ENCODE results near the gene NDN.

Gene NDN

DNA sequence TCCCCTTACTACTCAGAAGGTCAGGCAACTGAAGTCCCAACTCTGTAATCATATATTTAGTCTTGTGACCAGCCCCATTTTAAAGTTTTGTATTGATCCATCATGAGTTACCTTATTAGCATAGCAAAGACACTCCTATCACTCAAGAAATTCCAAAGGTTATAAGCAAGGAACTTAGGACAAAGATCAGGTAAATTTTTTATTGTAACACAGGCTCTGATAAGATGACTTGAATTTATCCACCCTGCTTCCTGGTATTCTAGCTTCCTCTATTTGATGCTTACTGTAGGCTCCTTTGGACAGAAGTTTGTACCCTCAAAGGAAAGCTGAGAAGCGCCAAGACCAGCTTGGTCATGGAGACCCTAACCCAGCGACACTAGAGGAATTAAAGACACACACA is 8.2 kb upstream of the NDN start:
- H2BK120ac ChIP-seq (ENCODE audit: low read depth, low read length) = no peak overlapping the region
- H4K5ac ChIP-seq (ENCODE audit: low read length) = no peak overlapping the region
- no CpG with 5 or more reads among the region's 2 CpGs for whole genome bisulfite sequencing (ENCODE audit: extremely low coverage, insufficient coverage, low lambda C conversion rate)
- H3K27ac ChIP-seq (ENCODE audit: low read depth, low read length) = no peak overlapping the region
- no peak overlapping the region for H2AK5ac ChIP-seq (ENCODE audit: low read length)
- no peaks in the 10 kb centered on the region for H3K36me3 ChIP-seq (ENCODE audit: control insufficient read depth, insufficient read depth, low read length)
- no peak overlapping the region for H2BK5ac ChIP-seq (ENCODE audit: low read length)
- H3K4me2 ChIP-seq (ENCODE audit: low read length) = no peak overlapping the region
- H3K56ac ChIP-seq (ENCODE audit: low read length) = no peak overlapping the region
- no peaks in the 10 kb centered on the region for H3K79me1 ChIP-seq (ENCODE audit: low read length)
- H3K4me1 ChIP-seq (ENCODE audit: control insufficient read depth, low read depth, low read length) = no peaks in the 10 kb centered on the region
- H3K4ac ChIP-seq (ENCODE audit: low read depth, low read length) = no peak overlapping the region
- no peak overlapping the region for H4K8ac ChIP-seq (ENCODE audit: low read depth, low read length)
- H3K27me3 ChIP-seq (ENCODE audit: insufficient read depth, low read length, poor library complexity) = no peaks in the 10 kb centered on the region
- no peak overlapping the region for H3K23ac ChIP-seq (ENCODE audit: low read length)
- no peak for DNase-seq
- no peak overlapping the region for H3K4me3 ChIP-seq (ENCODE audit: low read length)
- no peak overlapping the region for H3K18ac ChIP-seq (ENCODE audit: low read length)
- H3K79me2 ChIP-seq (ENCODE audit: control insufficient read depth, insufficient read depth, low read length) = no peaks in the 10 kb centered on the region
- no peak overlapping the region for H2BK15ac ChIP-seq (replicated peaks; ENCODE audit: low read depth)
- H3K9ac ChIP-seq (ENCODE audit: low read length) = no peak overlapping the region

DNA sequence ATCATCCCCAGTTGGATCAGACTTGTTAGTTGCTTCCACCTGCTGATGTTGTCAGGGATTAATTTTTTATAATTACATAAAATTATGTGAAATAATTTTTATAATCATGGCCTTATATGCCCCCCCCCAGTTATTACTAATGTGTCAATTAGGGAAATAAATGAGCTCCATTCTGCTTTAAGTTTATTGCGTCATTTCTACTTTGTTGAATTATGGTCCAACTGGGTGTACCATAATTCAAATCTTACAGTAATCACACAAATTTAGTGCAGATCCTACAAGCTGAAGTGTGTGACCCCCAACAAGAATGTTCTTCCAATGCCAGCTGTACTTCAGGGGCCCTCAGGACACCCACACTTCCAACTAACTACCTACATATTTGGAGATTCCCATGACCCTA is 7.5 kb upstream of the NDN start:
- H2AK5ac ChIP-seq (ENCODE audit: low read length) = no peak overlapping the region
- no peaks in the 10 kb centered on the region for H3K36me3 ChIP-seq (ENCODE audit: control insufficient read depth, insufficient read depth, low read length)
- H4K8ac ChIP-seq (ENCODE audit: low read depth, low read length) = no peak overlapping the region
- no peak overlapping the region for H3K18ac ChIP-seq (ENCODE audit: low read length)
- no CpG with 5 or more reads among the region's 1 CpG for WGBS (ENCODE audit: extremely low coverage, insufficient coverage, low lambda C conversion rate)
- H2BK15ac ChIP-seq (replicated peaks; ENCODE audit: low read depth) = no peak overlapping the region
- H2BK5ac ChIP-seq (ENCODE audit: low read length) = no peak overlapping the region
- no peaks in the 10 kb centered on the region for H3K27me3 ChIP-seq (ENCODE audit: insufficient read depth, low read length, poor library complexity)
- H3K4me2 ChIP-seq (ENCODE audit: low read length) = no peak overlapping the region
- no peak overlapping the region for H3K9ac ChIP-seq (ENCODE audit: low read length)
- H3K4ac ChIP-seq (ENCODE audit: low read depth, low read length) = no peak overlapping the region
- H3K56ac ChIP-seq (ENCODE audit: low read length) = no peak overlapping the region
- no peaks in the 10 kb centered on the region for H3K79me1 ChIP-seq (ENCODE audit: low read length)
- H3K23ac ChIP-seq (ENCODE audit: low read length) = no peak overlapping the region
- no peak overlapping the region for H3K27ac ChIP-seq (ENCODE audit: low read depth, low read length)
- no peak overlapping the region for H3K4me3 ChIP-seq (ENCODE audit: low read length)
- H3K79me2 ChIP-seq (ENCODE audit: control insufficient read depth, insufficient read depth, low read length) = no peaks in the 10 kb centered on the region
- no peak for DNase-seq
- H4K5ac ChIP-seq (ENCODE audit: low read length) = no peak overlapping the region
- no peak overlapping the region for H2BK120ac ChIP-seq (ENCODE audit: low read depth, low read length)
- H3K4me1 ChIP-seq (ENCODE audit: control insufficient read depth, low read depth, low read length) = no peaks in the 10 kb centered on the region

DNA sequence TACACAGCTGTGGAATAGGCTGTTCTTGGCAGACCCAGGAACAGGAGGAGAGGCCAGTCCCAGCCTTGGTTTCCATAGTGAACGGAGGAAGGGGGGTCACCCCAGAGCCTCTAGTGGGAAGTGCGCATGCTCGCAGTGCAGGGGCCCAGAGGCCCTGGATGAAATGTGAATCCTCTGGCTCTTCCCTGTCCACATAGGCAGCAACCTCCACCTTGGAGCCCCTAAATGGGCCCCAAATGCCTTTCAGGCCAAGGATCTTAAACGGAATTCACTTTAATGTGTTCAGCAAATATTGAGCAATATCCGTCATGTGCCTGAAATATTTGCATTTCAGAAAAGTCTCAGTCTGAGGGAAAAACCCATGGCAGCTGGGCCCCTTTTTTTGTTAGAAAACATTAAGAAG is 3.3 kb upstream of the NDN start:
- no peaks in the 10 kb centered on the region for H3K4me1 ChIP-seq (ENCODE audit: control insufficient read depth, low read depth, low read length)
- H3K56ac ChIP-seq (ENCODE audit: low read length) = no peak overlapping the region
- H3K27me3 ChIP-seq (ENCODE audit: insufficient read depth, low read length, poor library complexity) = no peaks in the 10 kb centered on the region
- no peak overlapping the region for H3K18ac ChIP-seq (ENCODE audit: low read length)
- H4K8ac ChIP-seq (ENCODE audit: low read depth, low read length) = no peak overlapping the region
- no peaks in the 10 kb centered on the region for H3K79me1 ChIP-seq (ENCODE audit: low read length)
- no peak overlapping the region for H2AK5ac ChIP-seq (ENCODE audit: low read length)
- peak; percentile 35 for DNase-seq
- no peaks in the 10 kb centered on the region for H3K36me3 ChIP-seq (ENCODE audit: control insufficient read depth, insufficient read depth, low read length)
- H3K79me2 ChIP-seq (ENCODE audit: control insufficient read depth, insufficient read depth, low read length) = no peaks in the 10 kb centered on the region
- no peak overlapping the region for H2BK5ac ChIP-seq (ENCODE audit: low read length)
- H3K23ac ChIP-seq (ENCODE audit: low read length) = no peak overlapping the region
- H3K4me2 ChIP-seq (ENCODE audit: low read length) = no peak overlapping the region
- H3K27ac ChIP-seq (ENCODE audit: low read depth, low read length) = no peak overlapping the region
- no CpG with 5 or more reads among the region's 5 CpGs for WGBS (ENCODE audit: extremely low coverage, insufficient coverage, low lambda C conversion rate)
- no peak overlapping the region for H4K5ac ChIP-seq (ENCODE audit: low read length)
- no peak overlapping the region for H2BK15ac ChIP-seq (replicated peaks; ENCODE audit: low read depth)
- no peak overlapping the region for H3K4ac ChIP-seq (ENCODE audit: low read depth, low read length)
- H2BK120ac ChIP-seq (ENCODE audit: low read depth, low read length) = no peak overlapping the region
- no peak overlapping the region for H3K4me3 ChIP-seq (ENCODE audit: low read length)
- H3K9ac ChIP-seq (ENCODE audit: low read length) = no peak overlapping the region

DNA sequence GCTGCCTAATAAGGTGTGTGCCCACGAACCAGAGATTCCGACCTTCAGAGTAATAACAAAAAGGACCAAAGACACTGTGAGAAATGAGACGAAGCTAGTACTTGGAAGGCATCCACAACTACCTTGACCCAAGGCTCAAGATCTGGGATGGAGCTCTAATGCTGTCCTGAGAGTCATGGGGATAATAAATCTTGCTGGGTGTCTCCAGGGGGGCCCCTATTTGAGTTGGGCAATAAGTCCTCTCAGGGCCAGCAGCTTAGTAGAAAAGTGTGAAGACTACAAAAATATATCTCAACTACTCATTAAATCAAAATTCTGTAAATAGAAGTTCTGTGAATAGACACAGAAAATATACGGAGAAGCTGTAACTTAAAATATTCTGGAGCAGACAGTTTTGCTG is 2.9 kb upstream of the NDN start:
- Histone ChIP-seq H3K18ac (ENCODE audit: low read length) (no peak overlapping the region), H2AK5ac (ENCODE audit: low read length) (no peak overlapping the region), H4K8ac (ENCODE audit: low read depth, low read length) (no peak overlapping the region), H3K27ac (ENCODE audit: low read depth, low read length) (no peak overlapping the region), H2BK120ac (ENCODE audit: low read depth, low read length) (no peak overlapping the region), H2BK5ac (ENCODE audit: low read length) (no peak overlapping the region), H3K79me1 (ENCODE audit: low read length) (no peaks in the 10 kb centered on the region), H3K4ac (ENCODE audit: low read depth, low read length) (no peak overlapping the region), H3K36me3 (ENCODE audit: control insufficient read depth, insufficient read depth, low read length) (no peaks in the 10 kb centered on the region), H3K9ac (ENCODE audit: low read length) (no peak overlapping the region), H3K27me3 (ENCODE audit: insufficient read depth, low read length, poor library complexity) (no peaks in the 10 kb centered on the region), H3K4me2 (ENCODE audit: low read length) (no peak overlapping the region), H3K4me1 (ENCODE audit: control insufficient read depth, low read depth, low read length) (no peaks in the 10 kb centered on the region), H4K5ac (ENCODE audit: low read length) (no peak overlapping the region), H3K79me2 (ENCODE audit: control insufficient read depth, insufficient read depth, low read length) (no peaks in the 10 kb centered on the region), H3K4me3 (ENCODE audit: low read length) (no peak overlapping the region), H2BK15ac (replicated peaks; ENCODE audit: low read depth) (no peak overlapping the region), H3K23ac (ENCODE audit: low read length) (no peak overlapping the region), H3K56ac (ENCODE audit: low read length) (no peak overlapping the region)
- no CpG with 5 or more reads among the region's 4 CpGs for WGBS (ENCODE audit: extremely low coverage, insufficient coverage, low lambda C conversion rate)
- DNase-seq = no peak

DNA sequence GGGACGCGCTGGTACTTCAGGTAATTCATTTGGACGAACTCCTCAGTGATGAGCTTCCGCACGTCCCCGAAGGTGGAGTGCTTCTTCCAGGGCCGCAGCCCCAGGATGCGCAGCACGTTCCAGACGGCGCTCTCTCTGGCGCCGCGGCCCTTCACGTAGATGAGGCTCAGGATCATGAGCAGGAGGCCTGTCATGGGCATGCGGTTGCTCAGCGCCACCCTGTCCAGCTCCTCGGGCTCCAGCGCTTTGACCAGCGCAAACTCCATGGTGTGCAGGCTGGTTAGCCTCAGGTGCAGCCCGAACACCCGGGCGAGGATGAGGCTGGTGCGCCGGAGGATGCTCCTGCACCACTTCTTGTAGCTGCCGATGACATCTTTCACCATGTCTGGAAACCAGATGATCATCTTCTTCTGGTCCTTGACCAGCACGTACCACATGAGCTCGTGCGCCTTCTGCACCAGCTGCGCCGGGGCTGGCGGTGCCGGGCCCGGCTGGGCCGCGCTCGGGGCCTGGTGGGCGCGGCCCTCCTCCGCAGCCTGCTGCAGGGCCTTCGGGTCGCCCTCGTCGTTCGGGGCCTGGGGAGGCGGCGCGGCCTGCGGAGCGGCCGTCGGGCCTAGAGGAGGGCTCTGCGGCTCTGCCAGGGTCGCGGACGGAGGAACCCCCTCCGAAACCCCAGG is 501 bp downstream of the NDN start:
- no peak overlapping the region for H4K8ac ChIP-seq (ENCODE audit: low read depth, low read length)
- no peaks in the 10 kb centered on the region for H3K4me1 ChIP-seq (ENCODE audit: control insufficient read depth, low read depth, low read length)
- no peak overlapping the region for H2BK5ac ChIP-seq (ENCODE audit: low read length)
- H3K79me2 ChIP-seq (ENCODE audit: control insufficient read depth, insufficient read depth, low read length) = no peaks in the 10 kb centered on the region
- peak overlapping the region; percentile 72 for H3K4me2 ChIP-seq (ENCODE audit: low read length)
- no peak overlapping the region for H2BK120ac ChIP-seq (ENCODE audit: low read depth, low read length)
- no peak overlapping the region for H3K18ac ChIP-seq (ENCODE audit: low read length)
- no peaks in the 10 kb centered on the region for H3K36me3 ChIP-seq (ENCODE audit: control insufficient read depth, insufficient read depth, low read length)
- no peak overlapping the region for H4K5ac ChIP-seq (ENCODE audit: low read length)
- no CpG with 5 or more reads among the region's 57 CpGs for WGBS (ENCODE audit: extremely low coverage, insufficient coverage, low lambda C conversion rate)
- H3K27ac ChIP-seq (ENCODE audit: low read depth, low read length) = no peak overlapping the region
- no peaks in the 10 kb centered on the region for H3K27me3 ChIP-seq (ENCODE audit: insufficient read depth, low read length, poor library complexity)
- peak overlapping the region; percentile 74 for H3K9ac ChIP-seq (ENCODE audit: low read length)
- peak overlapping the region; percentile 75 for H3K56ac ChIP-seq (ENCODE audit: low read length)
- H3K79me1 ChIP-seq (ENCODE audit: low read length) = no peaks in the 10 kb centered on the region
- no peak overlapping the region for H2AK5ac ChIP-seq (ENCODE audit: low read length)
- H3K23ac ChIP-seq (ENCODE audit: low read length) = no peak overlapping the region
- DNase-seq = peak; percentile 21
- no peak overlapping the region for H2BK15ac ChIP-seq (replicated peaks; ENCODE audit: low read depth)
- peak overlapping the region; percentile 57 for H3K4me3 ChIP-seq (ENCODE audit: low read length)
- no peak overlapping the region for H3K4ac ChIP-seq (ENCODE audit: low read depth, low read length)

DNA sequence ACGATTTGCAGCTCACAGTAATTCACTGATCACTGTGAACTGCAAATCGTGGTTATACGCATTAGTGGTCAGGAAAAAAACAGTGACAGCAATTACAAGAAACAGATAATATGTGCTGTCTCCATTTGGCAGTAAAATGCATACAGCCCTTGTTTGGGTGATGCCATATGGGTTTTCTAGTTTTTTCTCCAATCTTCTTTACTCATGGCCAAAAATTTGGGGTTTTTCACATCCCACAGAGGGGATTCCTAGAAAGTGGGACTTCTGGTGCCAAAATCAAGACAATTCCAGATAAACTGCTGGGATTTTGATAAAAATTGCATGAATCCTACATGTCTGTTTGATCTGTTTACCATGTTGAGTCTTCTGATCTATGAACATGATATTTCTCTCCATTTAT is 15.6 kb downstream of the NDN start:
- Histone ChIP-seq H3K4me3 (ENCODE audit: low read length) (no peak overlapping the region), H3K9ac (ENCODE audit: low read length) (no peak overlapping the region), H3K4me2 (ENCODE audit: low read length) (no peak overlapping the region), H3K79me1 (ENCODE audit: low read length) (no peaks in the 10 kb centered on the region), H3K18ac (ENCODE audit: low read length) (no peak overlapping the region), H4K5ac (ENCODE audit: low read length) (no peak overlapping the region), H3K79me2 (ENCODE audit: control insufficient read depth, insufficient read depth, low read length) (no peaks in the 10 kb centered on the region), H2BK5ac (ENCODE audit: low read length) (no peak overlapping the region), H3K23ac (ENCODE audit: low read length) (no peak overlapping the region), H3K56ac (ENCODE audit: low read length) (no peak overlapping the region), H2BK120ac (ENCODE audit: low read depth, low read length) (no peak overlapping the region), H3K36me3 (ENCODE audit: control insufficient read depth, insufficient read depth, low read length) (no peaks in the 10 kb centered on the region), H3K4me1 (ENCODE audit: control insufficient read depth, low read depth, low read length) (no peaks in the 10 kb centered on the region), H3K27ac (ENCODE audit: low read depth, low read length) (no peak overlapping the region), H2AK5ac (ENCODE audit: low read length) (no peak overlapping the region), H4K8ac (ENCODE audit: low read depth, low read length) (no peak overlapping the region), H2BK15ac (replicated peaks; ENCODE audit: low read depth) (no peak overlapping the region), H3K4ac (ENCODE audit: low read depth, low read length) (no peak overlapping the region), H3K27me3 (ENCODE audit: insufficient read depth, low read length, poor library complexity) (no peaks in the 10 kb centered on the region)
- no peak for DNase-seq
- no CpG with 5 or more reads among the region's 3 CpGs for WGBS (ENCODE audit: extremely low coverage, insufficient coverage, low lambda C conversion rate)
